ENCODE data around the gene ZBTB16. TPM values are rescaled to one million over a fixed set of nuclear protein-coding genes. Genes with fewer than 3 reads are reported as not detected.

The ZBTB16 gene
- total and polyA plus RNA-seq, 7 donors, result 9.9 to 197 (median 99.5) TPM

DNA sequence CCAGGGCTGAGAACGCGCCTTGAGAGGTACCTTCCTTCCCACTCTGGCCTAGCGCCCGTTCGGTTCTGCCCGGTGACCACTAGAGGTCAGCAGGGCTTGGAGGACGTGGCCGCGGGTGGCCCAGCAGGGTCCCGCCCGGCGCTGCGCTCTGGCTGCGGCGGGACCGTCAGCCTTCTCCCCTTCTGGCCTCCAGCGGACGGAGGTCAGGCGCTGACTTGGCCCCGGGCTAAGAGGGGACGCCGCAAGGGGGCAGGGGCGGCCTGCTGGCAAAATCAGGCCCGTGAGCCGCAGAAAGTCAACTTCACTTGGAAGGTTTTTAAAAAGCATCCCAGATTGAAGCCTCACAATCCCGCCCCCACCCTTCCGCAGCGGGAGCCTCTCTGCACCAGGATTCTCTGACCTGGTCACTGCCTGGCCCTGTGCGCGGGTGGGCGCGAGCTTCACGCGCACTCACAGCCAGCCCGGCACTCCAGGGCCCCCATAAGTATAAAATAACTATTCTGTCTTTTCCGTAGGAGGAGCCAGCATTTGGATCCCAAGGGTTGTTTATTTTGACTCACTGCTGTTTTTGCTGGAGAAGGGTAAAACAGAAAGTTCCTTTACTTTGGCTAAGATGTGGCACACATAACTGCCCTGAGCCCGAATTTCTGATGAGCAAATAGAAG lies 23.2 kb upstream of the ZBTB16 start:
- Histone ChIP-seq H3K36me3 (no peaks in the 10 kb centered on the region), H3K27ac (peak overlapping the region; percentile 60 to 82 (median 74)), H3K4me3 (peak overlapping the region; percentile 16 to 44 (median 43)), H3K4me1 (peaks cover 0 to 32% (median 25%) of the 10 kb centered on the region in 4 donors), H3K27me3 (no peaks in the 10 kb centered on the region), H3K9me3 (no peaks in the 10 kb centered on the region)
- TF ChIP-seq EP300 (IDR thresholded peaks at IDR 0.05), result no peak
- TF ChIP-seq, protein P1, sequence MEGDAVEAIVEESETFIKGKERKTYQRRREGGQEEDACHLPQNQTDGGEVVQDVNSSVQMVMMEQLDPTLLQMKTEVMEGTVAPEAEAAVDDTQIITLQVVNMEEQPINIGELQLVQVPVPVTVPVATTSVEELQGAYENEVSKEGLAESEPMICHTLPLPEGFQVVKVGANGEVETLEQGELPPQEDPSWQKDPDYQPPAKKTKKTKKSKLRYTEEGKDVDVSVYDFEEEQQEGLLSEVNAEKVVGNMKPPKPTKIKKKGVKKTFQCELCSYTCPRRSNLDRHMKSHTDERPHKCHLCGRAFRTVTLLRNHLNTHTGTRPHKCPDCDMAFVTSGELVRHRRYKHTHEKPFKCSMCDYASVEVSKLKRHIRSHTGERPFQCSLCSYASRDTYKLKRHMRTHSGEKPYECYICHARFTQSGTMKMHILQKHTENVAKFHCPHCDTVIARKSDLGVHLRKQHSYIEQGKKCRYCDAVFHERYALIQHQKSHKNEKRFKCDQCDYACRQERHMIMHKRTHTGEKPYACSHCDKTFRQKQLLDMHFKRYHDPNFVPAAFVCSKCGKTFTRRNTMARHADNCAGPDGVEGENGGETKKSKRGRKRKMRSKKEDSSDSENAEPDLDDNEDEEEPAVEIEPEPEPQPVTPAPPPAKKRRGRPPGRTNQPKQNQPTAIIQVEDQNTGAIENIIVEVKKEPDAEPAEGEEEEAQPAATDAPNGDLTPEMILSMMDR (IDR thresholded peaks at IDR 0.05), result peak; percentile 76 to 86 (median 83)
- no peak for TF ChIP-seq POLR2A (IDR thresholded peaks at IDR 0.05)
- peak; percentile 35 to 65 (median 54) for TF ChIP-seq POLR2AphosphoS5 (IDR thresholded peaks at IDR 0.05)
- peak; percentile 95 for DNase-seq
- 3 to 9% methylated on average over 37 of the region's 37 CpGs for WGBS, 2 donors
- intact Hi-C loops (cut with DNase I), result loop anchor here (1.0 kb wide), 1 partner anchor 225 kb away; no protein-coding TSS in a partner anchor

DNA sequence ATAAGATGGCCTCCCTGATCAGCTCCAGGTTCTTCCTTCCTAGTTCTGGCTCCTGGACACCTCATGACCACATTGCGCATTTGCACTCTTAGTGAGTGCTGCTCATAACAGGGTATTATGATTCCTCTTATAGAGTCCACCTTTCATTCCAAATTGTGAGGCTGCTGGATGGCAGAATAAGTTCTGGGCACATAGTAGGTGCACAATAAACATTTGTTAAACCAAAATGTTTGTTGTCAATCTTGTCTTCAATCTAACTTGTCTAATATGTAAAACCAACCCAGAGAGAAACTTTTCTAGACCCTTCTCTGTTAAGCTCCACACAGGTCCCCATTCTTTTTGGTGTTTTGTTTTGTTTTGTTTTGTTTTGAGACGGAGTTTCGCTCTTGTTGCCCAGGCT lies 22.6 kb upstream of the ZBTB16 start:
- DNase-seq, result no peak
- peak overlapping the region; percentile 60 to 82 (median 74) for H3K27ac ChIP-seq
- no peaks in the 10 kb centered on the region for H3K36me3 ChIP-seq
- intact Hi-C loops (cut with DNase I), result loop anchor here (1.0 kb wide), 1 partner anchor 224 kb away; no protein-coding TSS in a partner anchor
- WGBS, 2 donors, result 91 to 96% methylated on average over 3 of the region's 3 CpGs
- no peaks in the 10 kb centered on the region for H3K27me3 ChIP-seq
- no peak overlapping the region for H3K4me3 ChIP-seq
- no peaks in the 10 kb centered on the region for H3K9me3 ChIP-seq
- TF ChIP-seq, protein P1 (IDR thresholded peaks at IDR 0.05), result no peak
- TF ChIP-seq POLR2A (IDR thresholded peaks at IDR 0.05) (no peak), EP300 (IDR thresholded peaks at IDR 0.05) (no peak), POLR2AphosphoS5 (IDR thresholded peaks at IDR 0.05) (no peak)
- H3K4me1 ChIP-seq, result peaks cover 0 to 34% (median 25%) of the 10 kb centered on the region in 4 donors

DNA sequence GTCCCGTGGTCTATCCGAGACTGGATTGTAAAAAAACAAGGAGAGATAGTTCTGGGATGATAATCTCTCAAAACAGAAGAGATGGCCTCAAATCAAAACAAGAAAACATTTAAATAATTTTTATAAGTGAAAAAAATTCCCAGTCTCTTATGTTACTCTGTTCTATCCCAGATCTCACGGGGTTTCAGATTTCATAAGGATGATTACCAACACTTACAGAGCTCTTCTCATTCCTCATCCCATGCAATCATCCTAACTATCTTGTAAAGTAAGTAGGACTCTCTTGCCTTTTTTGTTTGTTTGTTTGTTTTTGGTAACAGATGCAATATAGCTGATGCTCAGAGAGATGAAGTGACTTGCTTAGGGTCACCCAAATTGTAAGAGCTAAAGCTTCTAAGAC lies 20.0 kb upstream of the ZBTB16 start:
- H3K27ac ChIP-seq, result peak overlapping the region in 3 of 4 donors; percentile 75 to 85 (median 83)
- peaks cover 0 to 34% (median 25%) of the 10 kb centered on the region in 4 donors for H3K4me1 ChIP-seq
- no peak overlapping the region for H3K4me3 ChIP-seq
- intact Hi-C loops (cut with DNase I), result no loop called here
- no peaks in the 10 kb centered on the region for H3K27me3 ChIP-seq
- H3K36me3 ChIP-seq, result no peaks in the 10 kb centered on the region
- no peak for TF ChIP-seq POLR2A (IDR thresholded peaks at IDR 0.05)
- no peak for TF ChIP-seq POLR2AphosphoS5 (IDR thresholded peaks at IDR 0.05)
- TF ChIP-seq, protein P1 (IDR thresholded peaks at IDR 0.05), result no peak
- TF ChIP-seq EP300 (IDR thresholded peaks at IDR 0.05), result no peak
- DNase-seq, result no peak
- WGBS, 2 donors, result 88 to 90% methylated on average over 3 of the region's 3 CpGs
- H3K9me3 ChIP-seq, result no peaks in the 10 kb centered on the region

DNA sequence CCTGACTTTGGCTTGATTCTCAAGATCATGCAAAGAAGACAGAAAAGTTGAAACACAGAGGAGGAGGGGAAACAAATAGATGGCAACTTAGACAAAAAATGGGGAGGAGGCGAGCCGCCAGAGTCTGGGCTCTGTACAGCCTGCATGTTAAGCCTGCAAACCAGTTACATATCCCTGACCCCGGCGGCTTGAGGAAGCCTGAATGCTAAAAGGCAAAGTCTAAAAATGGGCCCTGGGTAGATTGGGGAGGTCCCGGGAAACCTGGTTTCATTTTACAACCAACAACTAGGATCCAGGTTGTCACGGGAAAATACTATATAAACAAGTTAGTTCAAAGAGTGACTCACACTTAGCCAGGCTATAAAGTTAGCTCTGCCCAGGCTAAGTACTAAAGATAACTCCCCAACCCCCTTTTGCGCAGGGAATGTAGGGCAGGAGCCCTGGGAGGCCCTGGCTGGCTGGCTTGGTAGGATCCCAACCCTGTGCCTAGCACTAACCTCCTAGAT lies 18.8 kb upstream of the ZBTB16 start:
- WGBS, 2 donors, result 17 to 64% methylated on average over 7 of the region's 7 CpGs
- peak; percentile 77 for DNase-seq
- Histone ChIP-seq H3K4me1 (peaks cover 0 to 32% (median 25%) of the 10 kb centered on the region in 4 donors), H3K4me3 (no peak overlapping the region), H3K27ac (peak overlapping the region; percentile 41 to 85 (median 79)), H3K27me3 (no peaks in the 10 kb centered on the region), H3K9me3 (no peaks in the 10 kb centered on the region), H3K36me3 (no peaks in the 10 kb centered on the region)
- intact Hi-C loops (cut with DNase I), result loop anchor here (1.0 kb wide), 1 partner anchor 9 kb away; no protein-coding TSS in a partner anchor
- TF ChIP-seq POLR2A (IDR thresholded peaks at IDR 0.05) (no peak), EP300 (IDR thresholded peaks at IDR 0.05) (peak; percentile 70 to 95 (median 80)), POLR2AphosphoS5 (IDR thresholded peaks at IDR 0.05) (peak; percentile 68 to 87 (median 72))
- TF ChIP-seq, protein P1 (IDR thresholded peaks at IDR 0.05), result no peak

Measured in sigmoid colon (tissue), 7 donors.